H9 (cell line): Measurements from ENCODE around the gene IREB2. TPM values are rescaled to one million over a fixed set of nuclear protein-coding genes. Genes with fewer than 3 reads are reported as not detected.

ENCODE experiments used
- DNase-seq: peaks from one replicate; pipeline ENCODE4 v3.0.0-alpha.2; 2017
- H2AFZ ChIP-seq: one replicate; pipeline ENCODE4 v1.6.1; 2013; ENCODE audit warnings: mild to moderate bottlenecking, low read length, control low read depth, moderate library complexity
- H2AK5ac ChIP-seq: 2 replicates; pipeline ENCODE4 v1.6.1; 2013; ENCODE audit warnings: low read length, control low read depth, mixed read lengths; ENCODE audit not compliant: insufficient read length
- H2BK120ac ChIP-seq: one replicate; pipeline ENCODE4 v1.6.1; 2013; ENCODE audit warnings: low read depth, mild to moderate bottlenecking, low read length, control low read depth, inconsistent platforms; ENCODE audit not compliant: poor library complexity, severe bottlenecking
- H2BK12ac ChIP-seq: 2 replicates; pipeline ENCODE4 v1.6.1; 2013; ENCODE audit warnings: low read length, control low read depth, mixed read lengths, low read depth; ENCODE audit not compliant: insufficient read length
- H2BK15ac ChIP-seq: 2 replicates; pipeline ENCODE4 v1.6.1; 2013; ENCODE audit warnings: low read depth, low read length, control low read depth
- H2BK20ac ChIP-seq: one replicate; pipeline ENCODE4 v1.6.1; 2013; ENCODE audit warnings: low read depth, mild to moderate bottlenecking, low read length, control low read depth, inconsistent platforms; ENCODE audit not compliant: poor library complexity, severe bottlenecking
- H2BK5ac ChIP-seq: 2 replicates; pipeline ENCODE4 v1.6.1; 2013; ENCODE audit warnings: low read length, control low read depth, mixed read lengths; ENCODE audit not compliant: insufficient read length
- H3K14ac ChIP-seq: 2 replicates; pipeline ENCODE4 v1.6.1; 2013; ENCODE audit warnings: low read length, control low read depth; ENCODE audit not compliant: insufficient read depth
- H3K18ac ChIP-seq: 2 replicates; pipeline ENCODE4 v1.6.1; 2013; ENCODE audit warnings: low read depth, mild to moderate bottlenecking, mixed read lengths, low read length, control low read depth; ENCODE audit not compliant: insufficient read length
- H3K23ac ChIP-seq: 2 replicates; pipeline ENCODE4 v1.6.1; 2013; ENCODE audit warnings: low read length, control low read depth, mixed read lengths, low read depth; ENCODE audit not compliant: insufficient read length
- H3K23me2 ChIP-seq: 2 replicates; pipeline ENCODE4 v1.6.1; 2013; ENCODE audit warnings: low read depth, mild to moderate bottlenecking, mixed read lengths, low read length, control low read depth; ENCODE audit not compliant: insufficient read length, poor library complexity, severe bottlenecking
- H3K27ac ChIP-seq: 2 replicates; pipeline ENCODE4 v1.5.1; 2013; ENCODE audit warnings: low read length, control low read depth, mixed read lengths, low read depth; ENCODE audit not compliant: insufficient read length
- H3K27me3 ChIP-seq: 2 replicates; pipeline ENCODE4 v1.6.1; 2013; ENCODE audit warnings: low read length, control low read depth, inconsistent platforms; ENCODE audit not compliant: insufficient read depth
- H3K4ac ChIP-seq: 2 replicates; pipeline ENCODE4 v1.6.1; 2013; ENCODE audit warnings: low read depth, mild to moderate bottlenecking, control low read depth, inconsistent platforms, low read length, moderate library complexity
- H3K4me1 ChIP-seq: 2 replicates; pipeline ENCODE4 v1.6.1; 2013; ENCODE audit warnings: low read length, control low read depth, inconsistent platforms; ENCODE audit not compliant: insufficient read depth
- H3K4me2 ChIP-seq: 2 replicates; pipeline ENCODE4 v1.6.1; 2013; ENCODE audit warnings: low read length, control low read depth, mixed read lengths; ENCODE audit not compliant: insufficient read length, insufficient read depth
- H3K56ac ChIP-seq: 2 replicates; pipeline ENCODE4 v1.6.1; 2013; ENCODE audit warnings: low read depth, mild to moderate bottlenecking, mixed read lengths, low read length, control low read depth; ENCODE audit not compliant: insufficient read length
- H3K79me1 ChIP-seq: 2 replicates; pipeline ENCODE4 v1.6.1; 2013; ENCODE audit warnings: low read depth, mild to moderate bottlenecking, moderate library complexity, low read length, control low read depth, inconsistent platforms; ENCODE audit not compliant: insufficient read depth, poor library complexity, severe bottlenecking
- H3K79me2 ChIP-seq: 2 replicates; pipeline ENCODE4 v1.6.1; 2013; ENCODE audit warnings: low read length, control low read depth, inconsistent platforms; ENCODE audit not compliant: insufficient read depth
- H3K9ac ChIP-seq: 2 replicates; pipeline ENCODE4 v1.6.1; 2013; ENCODE audit warnings: low read length, control low read depth, mixed read lengths; ENCODE audit not compliant: insufficient read length; ENCODE audit errors: extremely low read depth
- H3K9me3 ChIP-seq: one replicate; pipeline ENCODE4 v1.6.1; 2013; ENCODE audit warnings: low read depth, low read length, inconsistent platforms; ENCODE audit not compliant: control insufficient read depth
- H3T11ph ChIP-seq: one replicate; pipeline ENCODE4 v1.6.1; 2013; ENCODE audit warnings: mild to moderate bottlenecking, low read length, control low read depth, inconsistent platforms
- H4K20me1 ChIP-seq: one replicate; pipeline ENCODE4 v1.6.1; 2013; ENCODE audit not compliant: control insufficient read depth, insufficient read length, insufficient read depth
- H4K5ac ChIP-seq: 2 replicates; pipeline ENCODE4 v1.6.1; 2013; ENCODE audit warnings: low read depth, mild to moderate bottlenecking, mixed read lengths, low read length, control low read depth; ENCODE audit not compliant: insufficient read length
- H4K8ac ChIP-seq: replicated peaks from 2 replicates; pipeline ENCODE4 v1.6.1; 2013; ENCODE audit warnings: low read length, control low read depth, mixed read lengths, low read depth; ENCODE audit not compliant: insufficient read length
- H4K91ac ChIP-seq: 2 replicates; pipeline ENCODE4 v1.6.1; 2013; ENCODE audit warnings: low read depth, mild to moderate bottlenecking, moderate library complexity, mixed read lengths, low read length, control low read depth; ENCODE audit not compliant: insufficient read length
- H3K27ac Mint-ChIP-seq, 3 experiments: 2 replicates in 2 of 3; 3 replicates in 1 of 3; pipeline ENCODE4 v1.8.0; 2020 to 2021; ENCODE audit warnings: mixed read lengths in 3 of 3, mild to moderate bottlenecking in 1 of 3, moderate library complexity in 1 of 3
- H3K27me3 Mint-ChIP-seq: 2 replicates; pipeline ENCODE4 v1.8.0; 2021; ENCODE audit warnings: low read depth, mild to moderate bottlenecking, moderate library complexity, mixed read lengths
- H3K36me3 Mint-ChIP-seq, 3 experiments: 2 replicates in 2 of 3; 3 replicates in 1 of 3; pipeline ENCODE4 v1.8.0; 2020 to 2021; ENCODE audit warnings: low read depth in 3 of 3, mixed read lengths in 3 of 3; ENCODE audit not compliant: insufficient read depth in 1 of 3
- H3K4me1 Mint-ChIP-seq, 2 experiments: 2 replicates each; pipeline ENCODE4 v1.8.0; 2020; ENCODE audit warnings: mixed read lengths in 2 of 2
- H3K4me3 Mint-ChIP-seq, 2 experiments: 2 replicates in 1 of 2; 3 replicates in 1 of 2; pipeline ENCODE4 v1.8.0; 2020 to 2021; ENCODE audit warnings: mild to moderate bottlenecking in 2 of 2, mixed read lengths in 2 of 2, moderate library complexity in 1 of 2
- H3K9me3 Mint-ChIP-seq, 2 experiments: 2 replicates in 1 of 2; 3 replicates in 1 of 2; pipeline ENCODE4 v1.8.0; 2020; ENCODE audit warnings: mild to moderate bottlenecking in 2 of 2, mixed read lengths in 2 of 2, moderate library complexity in 1 of 2
- WGBS: extraction: QIAGEN DNeasy Blood & Tissue Kit; methylation state at CpG from one replicate; pipeline ENCODE4 v1.1.7; 2013; ENCODE audit warnings: missing lambda C conversion rate, low lambda C conversion rate, mixed read lengths; ENCODE audit not compliant: insufficient read length; ENCODE audit errors: extremely low coverage; 5-methylcytosine and 5-hydroxymethylcytosine counted together
- total RNA-seq: library from RNA; stranded (reverse); gene quantifications from 2 replicates; pipeline ENCODE4 v1.2.1, GENCODE V29; 2021
- TF ChIP-seq, protein P1 (sequence below): fragments of 200-600 bp; sonication (generic); conservative IDR thresholded peaks from 3 replicates; pipeline ENCODE4 v1.8.0; 2021; ENCODE audit warnings: antibody characterized with exemption, mild to moderate bottlenecking

The IREB2 gene
- total RNA-seq, 1 experiment from 2014 or later = 87.6 TPM

- no peaks in the 10 kb centered on the region for H3K79me1 ChIP-seq
- no peak overlapping the region for H3K27ac Mint-ChIP-seq
- H3K4me1 Mint-ChIP-seq = peaks cover 8 to 9% of the 10 kb centered on the region in 2 experiments
- no peak overlapping the region for H2BK15ac ChIP-seq
- H2AFZ ChIP-seq = no peak overlapping the region
- no peaks in the 10 kb centered on the region for H3K79me2 ChIP-seq
- H3K9ac ChIP-seq = no peak overlapping the region
- H3K4me2 ChIP-seq = no peak overlapping the region
- no peak for DNase-seq
- TF ChIP-seq, protein P1, sequence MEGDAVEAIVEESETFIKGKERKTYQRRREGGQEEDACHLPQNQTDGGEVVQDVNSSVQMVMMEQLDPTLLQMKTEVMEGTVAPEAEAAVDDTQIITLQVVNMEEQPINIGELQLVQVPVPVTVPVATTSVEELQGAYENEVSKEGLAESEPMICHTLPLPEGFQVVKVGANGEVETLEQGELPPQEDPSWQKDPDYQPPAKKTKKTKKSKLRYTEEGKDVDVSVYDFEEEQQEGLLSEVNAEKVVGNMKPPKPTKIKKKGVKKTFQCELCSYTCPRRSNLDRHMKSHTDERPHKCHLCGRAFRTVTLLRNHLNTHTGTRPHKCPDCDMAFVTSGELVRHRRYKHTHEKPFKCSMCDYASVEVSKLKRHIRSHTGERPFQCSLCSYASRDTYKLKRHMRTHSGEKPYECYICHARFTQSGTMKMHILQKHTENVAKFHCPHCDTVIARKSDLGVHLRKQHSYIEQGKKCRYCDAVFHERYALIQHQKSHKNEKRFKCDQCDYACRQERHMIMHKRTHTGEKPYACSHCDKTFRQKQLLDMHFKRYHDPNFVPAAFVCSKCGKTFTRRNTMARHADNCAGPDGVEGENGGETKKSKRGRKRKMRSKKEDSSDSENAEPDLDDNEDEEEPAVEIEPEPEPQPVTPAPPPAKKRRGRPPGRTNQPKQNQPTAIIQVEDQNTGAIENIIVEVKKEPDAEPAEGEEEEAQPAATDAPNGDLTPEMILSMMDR = peak; percentile 56
- H3K18ac ChIP-seq = no peak overlapping the region
- no peak overlapping the region for H3T11ph ChIP-seq
- H2BK120ac ChIP-seq = no peak overlapping the region
- no peak overlapping the region for H3K14ac ChIP-seq
- H3K56ac ChIP-seq = no peak overlapping the region
- no CpG with 5 or more reads among the region's 4 CpGs for WGBS
- no peak overlapping the region for H3K4me3 Mint-ChIP-seq
- H2BK20ac ChIP-seq = no peak overlapping the region
- H4K8ac ChIP-seq = no peak overlapping the region
- peaks cover 4 to 7% of the 10 kb centered on the region in 2 experiments; a peak in 4 of 5 replicates for H3K9me3 Mint-ChIP-seq
- no peak overlapping the region for H3K23ac ChIP-seq
- H3K27me3 ChIP-seq = no peaks in the 10 kb centered on the region
- peaks cover 0 to 5% (median 0%) of the 10 kb centered on the region in 3 experiments; a peak in 2 of 7 replicates for H3K36me3 Mint-ChIP-seq
- peaks cover 3% of the 10 kb centered on the region; the same call in 1 of the 2 replicates for H3K27me3 Mint-ChIP-seq
- H2BK12ac ChIP-seq = no peak overlapping the region
- H3K4ac ChIP-seq = no peak overlapping the region
- H2AK5ac ChIP-seq = no peak overlapping the region
- H3K4me1 ChIP-seq = no peaks in the 10 kb centered on the region
- no peaks in the 10 kb centered on the region for H3K23me2 ChIP-seq
- H4K20me1 ChIP-seq = no peaks in the 10 kb centered on the region
- H3K27ac ChIP-seq = no peak overlapping the region
- H4K5ac ChIP-seq = no peak overlapping the region
- no peaks in the 10 kb centered on the region for H3K9me3 ChIP-seq
- no peak overlapping the region for H4K91ac ChIP-seq
- H2BK5ac ChIP-seq = no peak overlapping the region
These were observed 22.7 kb upstream of the IREB2 start for GRCh38 chr15:78415284-78415683.
